ENCODE measurements around the gene GTF2E1. TPM values are rescaled to one million over a fixed set of nuclear protein-coding genes. Genes with fewer than 3 reads are reported as not detected.
"Not testable (repeated sequence)": the region's sequence is repeated elsewhere in the genome, so short reads cannot be mapped to it uniquely, and the experiment has no call there.

Gene GTF2E1
- total RNA-seq, 1 donor from 2014 or later: 25.9 TPM

DNA sequence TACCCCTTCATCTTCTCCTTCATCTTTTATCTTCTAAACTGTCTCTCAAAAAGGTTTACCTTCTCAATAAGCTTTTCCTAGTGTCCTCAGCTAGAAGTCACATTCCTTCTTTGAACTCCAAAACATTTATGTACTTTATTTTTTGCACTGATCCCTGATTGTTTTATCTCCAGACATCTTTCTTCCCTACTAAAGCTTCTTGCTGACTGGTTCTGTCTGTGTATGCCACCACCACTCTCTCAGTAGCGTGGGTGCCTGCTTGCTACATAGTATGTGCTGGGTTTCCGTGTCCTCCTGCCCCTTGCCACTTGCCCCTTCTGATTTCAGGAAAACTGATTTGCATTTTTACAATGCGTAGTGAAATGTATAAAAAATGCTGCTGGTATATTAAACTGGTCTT lies 24.0 kb downstream of the GTF2E1 start:
- no peak for DNase-seq
- Mint-ChIP-seq H3K27ac (no peak overlapping the region), H3K4me3 (no peak overlapping the region), H3K36me3 (ENCODE audit: low read depth) (peaks cover 9% of the 10 kb centered on the region), H3K9me3 (no peaks in the 10 kb centered on the region), H3K4me1 (peaks cover 27% of the 10 kb centered on the region), H3K27me3 (no peaks in the 10 kb centered on the region)
- intact Hi-C loops (cut with micrococcal nuclease): no loop called here

DNA sequence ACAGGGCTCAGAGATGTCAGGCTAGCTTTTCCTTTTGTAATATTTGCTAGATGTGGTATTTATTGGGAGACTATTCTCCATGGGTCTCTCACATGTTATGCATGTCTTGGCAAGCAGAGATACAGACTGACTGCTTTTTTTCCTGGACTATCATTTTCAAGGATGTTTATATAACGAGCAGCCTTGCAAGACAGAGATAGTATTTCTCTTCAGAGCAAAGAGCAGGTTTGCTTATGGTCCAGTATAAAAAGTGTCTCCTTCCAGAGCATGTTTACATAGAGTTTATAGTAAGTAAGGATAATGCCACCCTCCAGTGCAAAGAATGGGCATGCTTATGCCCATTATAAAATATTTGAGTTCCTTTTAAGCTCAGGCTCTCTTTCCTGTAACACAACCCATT lies 24.6 kb downstream of the GTF2E1 start:
- Mint-ChIP-seq H3K27me3 (no peaks in the 10 kb centered on the region), H3K27ac (no peak overlapping the region), H3K4me1 (peaks cover 26% of the 10 kb centered on the region), H3K36me3 (ENCODE audit: low read depth) (peaks cover 8% of the 10 kb centered on the region), H3K4me3 (no peak overlapping the region), H3K9me3 (no peaks in the 10 kb centered on the region)
- DNase-seq: no peak
- intact Hi-C loops (cut with micrococcal nuclease): no loop called here

DNA sequence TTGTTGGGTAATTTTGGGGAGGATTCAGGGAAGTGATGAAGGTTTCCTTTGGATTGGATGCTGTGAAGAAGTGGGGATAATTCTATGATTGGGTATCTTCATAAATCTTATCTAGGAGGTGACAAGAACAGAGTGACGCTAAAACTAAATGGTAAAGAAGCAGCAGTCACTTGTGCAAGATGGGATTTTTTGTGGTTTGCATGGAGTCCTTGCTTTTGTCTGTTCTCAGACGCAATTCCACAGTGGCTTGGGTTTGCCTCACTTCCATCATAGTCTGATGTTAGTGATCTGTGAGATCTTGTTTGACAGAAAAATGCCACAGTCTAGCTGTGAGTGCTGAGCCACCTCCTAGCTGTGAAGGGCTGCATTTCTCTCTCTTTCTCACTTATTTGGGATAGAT lies 26.9 kb downstream of the GTF2E1 start:
- no peak for DNase-seq
- Mint-ChIP-seq H3K27ac (no peak overlapping the region), H3K27me3 (no peaks in the 10 kb centered on the region), H3K9me3 (no peaks in the 10 kb centered on the region), H3K4me3 (no peak overlapping the region), H3K36me3 (ENCODE audit: low read depth) (peaks cover 10% of the 10 kb centered on the region), H3K4me1 (peaks cover 18% of the 10 kb centered on the region)
- intact Hi-C loops (cut with micrococcal nuclease): no loop called here

DNA sequence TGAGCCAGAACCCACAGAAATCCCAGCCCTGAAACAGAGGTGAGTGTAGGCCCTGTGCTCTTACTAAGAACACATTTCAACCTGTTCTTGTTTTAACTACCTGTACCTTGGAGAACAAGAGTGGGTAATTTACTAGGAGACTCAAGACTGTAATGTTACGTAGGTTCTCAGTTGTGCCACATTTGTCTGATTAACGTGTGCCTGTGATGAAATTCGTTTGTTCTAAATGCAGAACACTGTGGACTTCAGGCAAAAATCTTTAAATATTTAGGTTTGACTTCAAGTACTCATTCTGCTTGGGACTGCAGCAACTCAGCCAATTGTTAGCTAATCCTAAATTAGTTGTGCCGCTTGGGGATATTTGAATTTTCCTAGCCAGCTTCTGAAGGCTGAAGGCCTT lies 28.3 kb downstream of the GTF2E1 start:
- no peak overlapping the region for H3K27ac Mint-ChIP-seq
- H3K36me3 Mint-ChIP-seq (ENCODE audit: low read depth): peaks cover 9% of the 10 kb centered on the region
- intact Hi-C loops (cut with micrococcal nuclease): loop anchor here (10.0 kb wide), 2 partner anchors 176 to 426 kb away; partner anchors contain the start of genes LRRC58 and NDUFB4
- peaks cover 15% of the 10 kb centered on the region for H3K4me1 Mint-ChIP-seq
- no peaks in the 10 kb centered on the region for H3K27me3 Mint-ChIP-seq
- no peak for DNase-seq
- no peaks in the 10 kb centered on the region for H3K9me3 Mint-ChIP-seq
- H3K4me3 Mint-ChIP-seq: no peak overlapping the region

DNA sequence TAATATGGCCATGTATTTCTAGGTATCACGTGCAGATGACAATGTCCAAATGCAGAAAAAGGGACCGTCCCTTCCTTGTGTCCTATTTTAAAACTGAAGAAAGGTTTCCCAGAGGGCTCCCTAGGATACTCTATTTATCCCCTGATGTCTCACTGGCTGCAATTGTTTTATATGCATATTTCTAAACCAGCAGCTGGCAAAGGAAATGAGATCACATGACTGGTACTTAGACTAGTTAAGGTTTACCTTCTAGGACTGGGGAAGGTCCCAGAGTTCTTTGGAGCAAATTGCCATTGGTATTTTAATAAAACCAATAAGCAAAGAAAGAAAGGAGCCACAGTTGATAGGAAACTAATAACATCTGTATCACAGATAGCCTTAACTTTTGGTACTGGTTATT lies 29.5 kb downstream of the GTF2E1 start:
- Mint-ChIP-seq H3K4me3 (no peak overlapping the region), H3K4me1 (peaks cover 9% of the 10 kb centered on the region), H3K27ac (no peak overlapping the region), H3K36me3 (ENCODE audit: low read depth) (peaks cover 12% of the 10 kb centered on the region), H3K9me3 (no peaks in the 10 kb centered on the region), H3K27me3 (no peaks in the 10 kb centered on the region)
- DNase-seq: no peak
- intact Hi-C loops (cut with micrococcal nuclease): loop anchor here (10.0 kb wide), 2 partner anchors 177 to 427 kb away; partner anchors contain the start of genes LRRC58 and NDUFB4

DNA sequence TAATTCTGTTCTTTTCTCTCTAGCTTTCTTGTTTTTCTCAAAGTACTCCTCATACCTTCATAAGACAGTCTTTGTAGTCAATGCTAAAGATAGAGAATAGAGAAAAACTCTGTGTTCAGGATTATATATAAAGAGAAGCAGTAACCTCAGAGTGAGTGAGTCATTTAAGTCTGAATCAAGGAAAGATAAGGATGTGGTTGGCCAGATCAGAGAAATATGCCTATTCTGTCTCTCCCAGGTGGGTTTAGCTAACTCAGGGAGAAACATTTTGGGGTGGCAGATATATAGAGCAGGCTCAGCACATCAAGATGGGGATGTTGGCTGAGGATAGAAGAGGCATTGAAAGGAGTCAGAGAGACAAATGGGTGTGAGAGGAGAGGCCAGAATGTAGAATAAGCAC lies 31.4 kb downstream of the GTF2E1 start:
- intact Hi-C loops (cut with micrococcal nuclease): loop anchor here (2.0 to 10.0 kb wide), 3 partner anchors 31 to 429 kb away; partner anchors contain the start of genes GTF2E1, LRRC58, NDUFB4 and RABL3
- H3K9me3 Mint-ChIP-seq: no peaks in the 10 kb centered on the region

DNA sequence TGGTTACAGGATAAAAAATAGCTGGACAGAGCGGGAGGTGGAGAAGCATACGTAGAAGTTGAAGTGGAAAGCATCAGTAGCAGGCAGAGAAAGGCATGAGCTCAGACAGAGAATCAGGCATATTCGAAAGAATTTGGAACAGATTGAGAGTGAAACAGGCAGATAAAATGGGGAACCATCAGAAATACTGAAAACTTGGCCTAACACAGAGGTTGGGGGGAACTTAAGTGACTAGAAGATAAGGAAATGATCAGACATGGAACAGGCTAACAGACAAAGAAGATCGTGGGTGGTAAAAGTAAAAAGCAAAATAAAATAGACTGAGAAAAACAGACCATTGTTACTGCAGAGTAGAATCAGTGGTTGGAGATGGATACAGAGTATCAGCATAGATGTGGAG lies 32.9 kb downstream of the GTF2E1 start:
- Mint-ChIP-seq H3K4me1 (peaks cover 10% of the 10 kb centered on the region), H3K4me3 (no peak overlapping the region), H3K27ac (no peak overlapping the region), H3K27me3 (no peaks in the 10 kb centered on the region), H3K9me3 (no peaks in the 10 kb centered on the region), H3K36me3 (ENCODE audit: low read depth) (peaks cover 24% of the 10 kb centered on the region)
- DNase-seq: no peak
- intact Hi-C loops (cut with micrococcal nuclease): loop anchor here (2.0 to 10.0 kb wide), 3 partner anchors 33 to 431 kb away; partner anchors contain the start of genes GTF2E1, LRRC58, NDUFB4 and RABL3

More for the DNA sequence above, 31.4 kb downstream of the GTF2E1 start:
- DNase-seq: peak; percentile 73
- Mint-ChIP-seq H3K27ac (no peak overlapping the region), H3K36me3 (ENCODE audit: low read depth) (peaks cover 18% of the 10 kb centered on the region), H3K27me3 (no peaks in the 10 kb centered on the region), H3K4me1 (peaks cover 10% of the 10 kb centered on the region), H3K4me3 (no peak overlapping the region)

DNA sequence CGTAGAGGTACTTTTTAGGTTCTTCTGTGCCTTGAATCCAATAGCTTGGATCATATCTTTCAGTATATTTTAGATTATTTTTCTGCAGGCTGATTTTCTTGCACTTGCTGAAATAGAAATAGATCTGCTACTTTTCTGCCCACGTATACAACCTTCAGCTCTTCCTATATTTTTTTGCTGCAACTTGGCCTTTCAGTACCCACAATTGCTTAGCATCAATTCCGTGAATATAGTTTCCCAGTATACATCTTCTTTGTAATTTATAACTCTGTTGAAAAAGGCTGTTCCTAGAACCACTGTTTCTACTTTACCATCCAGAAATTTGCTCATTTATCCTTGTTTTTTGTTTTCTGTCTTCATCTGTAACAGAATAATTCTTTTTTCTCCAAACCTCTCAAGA lies 36.2 kb downstream of the GTF2E1 start:
- Mint-ChIP-seq H3K27ac (no peak overlapping the region), H3K9me3 (no peaks in the 10 kb centered on the region)
- intact Hi-C loops (cut with micrococcal nuclease): loop anchor here (10.0 kb wide), 2 partner anchors 184 to 434 kb away; partner anchors contain the start of genes LRRC58 and NDUFB4

DNA sequence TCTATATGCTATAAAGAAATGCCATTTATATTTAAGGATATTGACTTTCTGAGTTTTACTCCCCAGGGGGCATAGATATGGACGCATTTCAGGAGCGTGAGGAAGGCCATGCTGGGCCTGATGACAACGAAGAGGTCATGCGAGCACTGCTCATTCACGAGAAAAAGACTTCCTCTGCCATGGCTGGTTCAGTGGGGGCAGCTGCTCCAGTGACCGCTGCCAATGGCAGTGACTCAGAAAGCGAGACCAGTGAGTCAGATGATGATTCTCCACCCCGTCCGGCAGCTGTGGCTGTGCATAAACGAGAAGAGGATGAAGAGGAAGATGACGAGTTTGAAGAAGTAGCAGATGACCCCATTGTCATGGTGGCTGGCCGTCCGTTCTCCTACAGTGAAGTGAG lies 38.4 kb downstream of the GTF2E1 start:
- Mint-ChIP-seq H3K36me3 (ENCODE audit: low read depth) (peaks cover 29% of the 10 kb centered on the region), H3K9me3 (no peaks in the 10 kb centered on the region), H3K27ac (no peak overlapping the region), H3K27me3 (no peaks in the 10 kb centered on the region), H3K4me1 (peaks cover 2% of the 10 kb centered on the region), H3K4me3 (no peak overlapping the region)
- intact Hi-C loops (cut with micrococcal nuclease): no loop called here
- no peak for DNase-seq

More for the DNA sequence above, 36.2 kb downstream of the GTF2E1 start:
- peaks cover 29% of the 10 kb centered on the region for H3K36me3 Mint-ChIP-seq (ENCODE audit: low read depth)
- H3K27me3 Mint-ChIP-seq: no peaks in the 10 kb centered on the region
- DNase-seq: no peak
- H3K4me1 Mint-ChIP-seq: peaks cover 2% of the 10 kb centered on the region
- H3K4me3 Mint-ChIP-seq: no peak overlapping the region

DNA sequence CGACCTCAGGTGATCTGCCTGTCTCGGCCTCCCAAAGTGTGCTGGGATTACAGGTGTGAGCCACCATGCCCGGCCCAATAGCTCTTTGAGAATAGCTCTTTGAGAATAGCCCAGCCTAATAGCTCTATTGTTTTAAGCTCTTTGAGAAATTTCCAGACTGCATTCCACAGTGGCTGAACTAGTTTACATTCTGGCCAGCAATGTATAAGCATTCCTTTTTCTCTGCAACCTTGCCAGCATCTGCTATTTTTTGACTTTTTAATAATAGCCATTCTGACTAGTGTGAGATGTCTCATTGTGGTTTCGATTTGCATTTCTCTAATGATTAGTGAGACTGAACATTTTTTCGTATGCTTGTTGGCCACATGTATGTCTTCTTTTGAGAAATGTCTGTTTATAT lies 43.3 kb downstream of the GTF2E1 start:
- H3K4me1 Mint-ChIP-seq; DNase-seq; H3K27me3 Mint-ChIP-seq; H3K9me3 Mint-ChIP-seq; H3K4me3 Mint-ChIP-seq; H3K27ac Mint-ChIP-seq; intact Hi-C loops (cut with micrococcal nuclease): not testable (repeated sequence)
- peaks cover 11% of the 10 kb centered on the region for H3K36me3 Mint-ChIP-seq (ENCODE audit: low read depth)

DNA sequence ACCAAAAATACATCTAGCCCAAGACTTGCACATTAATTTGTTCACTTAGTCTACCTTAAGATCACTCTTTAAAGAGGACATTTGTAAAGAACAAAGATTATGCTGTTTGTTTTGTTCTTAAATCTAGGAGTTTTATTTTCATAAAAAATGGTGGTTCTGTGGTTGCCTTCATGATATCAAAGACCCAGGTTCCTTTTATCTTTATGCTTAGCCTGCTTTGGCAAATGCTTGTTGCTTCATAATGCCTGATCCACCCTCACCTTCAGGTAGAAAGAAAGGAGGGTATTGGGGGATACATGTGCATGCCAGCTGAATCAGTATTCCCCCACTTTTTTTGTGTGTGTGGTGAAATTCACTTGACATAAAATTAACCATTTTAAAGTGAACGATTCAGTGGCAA lies 48.5 kb downstream of the GTF2E1 start:
- no peak for DNase-seq
- Mint-ChIP-seq H3K4me3 (no peak overlapping the region), H3K27me3 (peaks cover 2% of the 10 kb centered on the region), H3K9me3 (no peaks in the 10 kb centered on the region), H3K27ac (no peak overlapping the region), H3K4me1 (no peaks in the 10 kb centered on the region), H3K36me3 (ENCODE audit: low read depth) (no peaks in the 10 kb centered on the region)
- intact Hi-C loops (cut with micrococcal nuclease): loop anchor here (10.0 kb wide), 2 partner anchors 376 to 546 kb away; no protein-coding TSS in a partner anchor

DNA sequence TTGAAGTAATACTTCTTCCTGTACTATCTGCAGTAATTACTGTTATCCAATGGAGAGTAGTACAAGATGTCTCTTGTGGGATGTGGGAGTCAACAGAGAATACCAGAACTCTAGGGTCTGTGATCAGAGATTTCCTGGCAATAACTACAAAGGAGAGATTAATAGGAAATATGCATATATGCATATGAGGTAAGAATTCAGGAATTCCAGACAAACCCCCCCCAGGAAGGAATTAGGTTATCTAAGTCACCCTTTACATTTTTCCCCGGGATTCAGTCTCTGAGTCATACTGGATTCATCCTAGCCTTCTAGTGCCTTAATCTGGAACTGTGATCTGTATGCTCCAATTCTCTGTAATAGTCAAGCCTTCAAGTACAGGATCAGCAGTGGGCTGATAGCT lies 49.4 kb downstream of the GTF2E1 start:
- no peak overlapping the region for H3K4me3 Mint-ChIP-seq
- H3K27me3 Mint-ChIP-seq: peaks cover 3% of the 10 kb centered on the region
- no peaks in the 10 kb centered on the region for H3K36me3 Mint-ChIP-seq (ENCODE audit: low read depth)
- no peak overlapping the region for H3K27ac Mint-ChIP-seq
- intact Hi-C loops (cut with micrococcal nuclease): loop anchor here (10.0 kb wide), 2 partner anchors 377 to 547 kb away; no protein-coding TSS in a partner anchor
- no peaks in the 10 kb centered on the region for H3K4me1 Mint-ChIP-seq
- H3K9me3 Mint-ChIP-seq: no peaks in the 10 kb centered on the region
- DNase-seq: no peak

DNA sequence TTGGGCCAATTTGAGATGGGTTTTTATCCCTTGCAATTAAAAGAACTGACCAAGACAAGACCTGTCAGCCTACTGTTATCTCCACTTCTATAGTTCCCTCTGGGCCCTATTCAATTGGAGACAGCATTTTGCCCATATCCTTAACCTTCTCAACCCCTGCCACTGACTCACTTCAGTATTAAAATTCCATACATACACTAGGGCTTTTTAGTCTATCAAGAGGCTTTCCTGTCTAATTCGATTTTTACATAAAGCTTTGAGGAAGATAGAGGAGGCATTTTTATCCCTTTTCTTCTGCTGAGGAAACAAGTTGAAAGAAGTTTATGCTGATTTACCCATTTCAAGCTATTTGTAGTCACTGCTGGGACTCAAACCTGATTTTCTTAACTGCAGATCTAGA lies 51.1 kb downstream of the GTF2E1 start:
- Mint-ChIP-seq H3K27me3 (peaks cover 3% of the 10 kb centered on the region), H3K27ac (no peak overlapping the region), H3K36me3 (ENCODE audit: low read depth) (no peaks in the 10 kb centered on the region), H3K4me1 (no peaks in the 10 kb centered on the region), H3K4me3 (no peak overlapping the region), H3K9me3 (no peaks in the 10 kb centered on the region)
- DNase-seq: peak; percentile 34
- intact Hi-C loops (cut with micrococcal nuclease): loop anchor here (10.0 kb wide), 2 partner anchors 379 to 549 kb away; no protein-coding TSS in a partner anchor

DNA sequence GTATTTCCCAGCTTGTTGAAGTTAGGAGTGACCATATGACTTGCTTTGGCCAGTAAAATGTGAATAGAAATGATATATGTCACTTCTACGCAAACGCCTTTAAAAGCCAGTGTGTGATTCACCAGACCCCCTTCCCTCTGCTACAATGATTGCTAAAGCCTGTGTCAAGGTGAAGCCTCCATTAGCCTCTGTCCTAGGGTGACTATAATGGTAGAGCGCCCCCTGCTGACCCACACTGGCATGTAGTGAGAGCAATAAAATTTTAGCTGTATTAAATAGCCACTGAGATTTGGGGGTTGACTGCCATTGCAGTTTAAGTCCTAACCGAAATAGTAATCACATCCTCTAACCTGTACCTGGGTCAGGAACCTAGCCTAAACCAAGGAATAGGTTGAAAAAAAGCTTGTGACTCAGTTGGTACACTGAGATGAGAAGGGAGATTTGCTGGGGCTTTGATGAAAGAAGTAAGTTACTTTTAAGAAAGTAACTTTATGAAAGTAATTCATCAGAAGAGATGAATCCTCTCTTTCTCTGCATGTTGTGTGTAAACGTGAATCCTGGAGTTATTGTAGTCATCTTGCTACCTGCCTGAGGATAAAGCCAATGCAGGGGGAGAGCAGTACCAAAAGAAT lies 52.6 kb downstream of the GTF2E1 start:
- Mint-ChIP-seq H3K36me3 (ENCODE audit: low read depth) (no peaks in the 10 kb centered on the region), H3K27me3 (peaks cover 3% of the 10 kb centered on the region), H3K4me3 (no peak overlapping the region), H3K9me3 (no peaks in the 10 kb centered on the region), H3K4me1 (no peaks in the 10 kb centered on the region), H3K27ac (no peak overlapping the region)
- intact Hi-C loops (cut with micrococcal nuclease): loop anchor here (1.0 to 10.0 kb wide), 4 partner anchors 52 to 550 kb away; partner anchors contain the start of genes GTF2E1 and RABL3
- DNase-seq: peak; percentile 95
